Measurements from ENCODE around the gene ATG12.

DNA sequence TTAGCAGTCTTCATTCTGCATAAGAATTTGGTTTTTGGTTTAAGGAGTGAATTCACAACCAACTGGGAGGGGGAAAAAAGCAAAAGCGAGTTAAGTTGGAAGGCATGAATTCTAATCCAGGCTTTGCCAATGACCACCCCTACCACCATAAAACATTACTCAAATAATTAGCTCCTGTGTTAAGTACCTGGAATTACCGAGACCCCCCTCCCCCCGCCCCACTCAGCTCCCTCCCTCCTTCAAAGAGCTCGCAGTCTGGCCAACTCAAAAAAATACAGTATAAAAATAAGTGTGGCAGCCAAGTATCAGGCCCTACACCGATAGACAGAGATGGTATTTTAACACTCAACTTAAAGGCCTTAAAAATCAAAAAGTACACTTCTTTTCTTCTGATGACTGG, 492 bp downstream of the ATG12 start:
- TF ChIP-seq, protein P1, sequence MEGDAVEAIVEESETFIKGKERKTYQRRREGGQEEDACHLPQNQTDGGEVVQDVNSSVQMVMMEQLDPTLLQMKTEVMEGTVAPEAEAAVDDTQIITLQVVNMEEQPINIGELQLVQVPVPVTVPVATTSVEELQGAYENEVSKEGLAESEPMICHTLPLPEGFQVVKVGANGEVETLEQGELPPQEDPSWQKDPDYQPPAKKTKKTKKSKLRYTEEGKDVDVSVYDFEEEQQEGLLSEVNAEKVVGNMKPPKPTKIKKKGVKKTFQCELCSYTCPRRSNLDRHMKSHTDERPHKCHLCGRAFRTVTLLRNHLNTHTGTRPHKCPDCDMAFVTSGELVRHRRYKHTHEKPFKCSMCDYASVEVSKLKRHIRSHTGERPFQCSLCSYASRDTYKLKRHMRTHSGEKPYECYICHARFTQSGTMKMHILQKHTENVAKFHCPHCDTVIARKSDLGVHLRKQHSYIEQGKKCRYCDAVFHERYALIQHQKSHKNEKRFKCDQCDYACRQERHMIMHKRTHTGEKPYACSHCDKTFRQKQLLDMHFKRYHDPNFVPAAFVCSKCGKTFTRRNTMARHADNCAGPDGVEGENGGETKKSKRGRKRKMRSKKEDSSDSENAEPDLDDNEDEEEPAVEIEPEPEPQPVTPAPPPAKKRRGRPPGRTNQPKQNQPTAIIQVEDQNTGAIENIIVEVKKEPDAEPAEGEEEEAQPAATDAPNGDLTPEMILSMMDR (IDR thresholded peaks at IDR 0.05; ENCODE audit: low read depth, low read length) = no peak
- no peak for TF ChIP-seq EZH2phosphoT487 (IDR thresholded peaks at IDR 0.05; ENCODE audit: low read depth)

All from OCI-LY3 (cell line).